ENCODE data around the gene MAP1LC3C. TPM values are rescaled to one million over a fixed set of nuclear protein-coding genes. Genes with fewer than 3 reads are reported as not detected.

Gene MAP1LC3C
- total RNA-seq, 2 donors from 2014 or later = 0.22 TPM; not detected in 1

- Histone ChIP-seq H3K4me3 (ENCODE audit: low read length) (peak overlapping the region; percentile 62), H3K27ac (ENCODE audit: low read depth, low read length) (no peak overlapping the region), H3K4me1 (ENCODE audit: control insufficient read depth, insufficient read depth, low read length) (peaks cover 3% of the 10 kb centered on the region), H3K9ac (ENCODE audit: extremely low read depth, low read length, poor library complexity, severe bottlenecking) (no peak overlapping the region), H3K9me3 (ENCODE audit: control insufficient read depth, low read length) (no peaks in the 10 kb centered on the region), H3K36me3 (ENCODE audit: control insufficient read depth, insufficient read depth, low read length) (no peaks in the 10 kb centered on the region), H3K27me3 (ENCODE audit: control insufficient read depth, insufficient read depth, low read length, poor library complexity, severe bottlenecking) (peaks cover 5% of the 10 kb centered on the region)
- peak; percentile 93 for DNase-seq
- peaks cover 19% of the 10 kb centered on the region for H3K4me1 Mint-ChIP-seq
- WGBS, 2 experiments (ENCODE audit: insufficient coverage in 1 of 2, insufficient read length in 1 of 2) = 0 to 14% methylated on average over 5 to 20 of the region's 20 CpGs
- H3K4me3 Mint-ChIP-seq = peak overlapping the region; percentile 49
- no peaks in the 10 kb centered on the region for H3K9me3 Mint-ChIP-seq
- peaks cover 20% of the 10 kb centered on the region for H3K27me3 Mint-ChIP-seq (ENCODE audit: insufficient read depth)
- no peaks in the 10 kb centered on the region for H3K36me3 Mint-ChIP-seq (ENCODE audit: low read depth)
- no peak overlapping the region for H3K27ac Mint-ChIP-seq
- peak; percentile 95 for TF ChIP-seq CTCF (conservative IDR thresholded peaks at IDR 0.05)
Observed at GRCh38 chr1:241998412-241998921, 431 bp downstream of the MAP1LC3C start.

DNA sequence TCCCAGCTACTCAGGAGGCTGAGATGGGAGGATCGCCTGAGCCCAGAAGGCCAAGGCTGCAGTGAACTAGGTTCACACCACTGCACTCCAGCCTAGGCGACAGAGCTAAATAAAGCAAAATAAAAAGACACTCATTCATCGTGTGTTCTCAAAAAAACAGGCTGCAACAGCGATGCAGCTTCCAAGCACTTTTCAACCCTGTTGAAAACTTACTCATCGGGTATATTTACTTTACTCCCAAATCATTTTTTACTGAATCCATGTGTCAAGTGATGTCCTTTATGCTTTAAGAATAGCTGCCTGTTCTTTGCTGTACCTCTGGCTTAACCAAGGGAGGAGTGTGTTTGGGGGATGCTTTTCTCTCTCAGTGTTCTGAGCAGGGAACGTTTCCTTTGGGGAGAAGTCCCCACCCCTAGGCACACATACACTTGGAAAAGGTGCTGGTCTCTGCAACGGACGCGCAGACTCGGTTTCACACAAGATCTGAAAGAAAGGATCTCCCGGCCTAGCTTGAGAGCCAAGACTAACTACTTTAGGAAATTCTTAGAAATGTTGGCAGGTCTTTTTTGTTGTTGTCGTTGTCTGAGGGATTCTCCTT, 1.4 kb downstream of the MAP1LC3C start:
- H3K9me3 Mint-ChIP-seq = no peaks in the 10 kb centered on the region
- H3K27ac Mint-ChIP-seq = no peak overlapping the region
- Histone ChIP-seq H3K36me3 (ENCODE audit: control insufficient read depth, insufficient read depth, low read length) (no peaks in the 10 kb centered on the region), H3K4me1 (ENCODE audit: control insufficient read depth, insufficient read depth, low read length) (peaks cover 3% of the 10 kb centered on the region), H3K9ac (ENCODE audit: extremely low read depth, low read length, poor library complexity, severe bottlenecking) (no peak overlapping the region), H3K9me3 (ENCODE audit: control insufficient read depth, low read length) (no peaks in the 10 kb centered on the region), H3K4me3 (ENCODE audit: low read length) (no peak overlapping the region), H3K27me3 (ENCODE audit: control insufficient read depth, insufficient read depth, low read length, poor library complexity, severe bottlenecking) (peaks cover 5% of the 10 kb centered on the region), H3K27ac (ENCODE audit: low read depth, low read length) (no peak overlapping the region)
- H3K4me1 Mint-ChIP-seq = peaks cover 17% of the 10 kb centered on the region
- H3K4me3 Mint-ChIP-seq = no peak overlapping the region
- WGBS, 2 experiments (ENCODE audit: insufficient coverage in 1 of 2, insufficient read length in 1 of 2) = 84 to 93% methylated on average over 9 to 12 of the region's 12 CpGs
- H3K36me3 Mint-ChIP-seq (ENCODE audit: low read depth) = no peaks in the 10 kb centered on the region
- no peak for TF ChIP-seq CTCF (conservative IDR thresholded peaks at IDR 0.05)
- H3K27me3 Mint-ChIP-seq (ENCODE audit: insufficient read depth) = peaks cover 27% of the 10 kb centered on the region
- no peak for DNase-seq

DNA sequence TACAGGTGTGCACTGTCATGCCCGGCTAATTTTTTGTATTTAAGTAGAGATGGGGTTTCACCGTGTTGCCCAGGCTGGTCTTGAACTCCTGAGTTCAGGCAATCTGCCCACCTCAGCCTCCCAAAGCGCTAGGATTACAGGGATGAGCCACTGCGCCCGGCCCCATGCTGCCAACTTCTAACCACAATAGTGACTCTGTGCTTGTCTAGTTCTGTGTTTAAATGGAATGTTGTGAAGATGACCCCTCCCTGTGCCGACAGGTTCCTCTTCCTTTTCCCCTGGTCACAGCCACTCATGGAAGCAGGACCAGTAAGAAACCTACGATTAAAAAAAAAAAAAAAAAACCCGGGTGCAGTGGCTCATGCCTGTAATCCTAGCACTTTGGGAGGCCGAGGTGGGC, 4.7 kb downstream of the MAP1LC3C start:
- Histone ChIP-seq H3K27me3 (ENCODE audit: control insufficient read depth, insufficient read depth, low read length, poor library complexity, severe bottlenecking) (peaks cover 5% of the 10 kb centered on the region), H3K4me3 (ENCODE audit: low read length) (no peak overlapping the region), H3K27ac (ENCODE audit: low read depth, low read length) (no peak overlapping the region), H3K9me3 (ENCODE audit: control insufficient read depth, low read length) (no peaks in the 10 kb centered on the region), H3K36me3 (ENCODE audit: control insufficient read depth, insufficient read depth, low read length) (no peaks in the 10 kb centered on the region), H3K4me1 (ENCODE audit: control insufficient read depth, insufficient read depth, low read length) (peaks cover 3% of the 10 kb centered on the region), H3K9ac (ENCODE audit: extremely low read depth, low read length, poor library complexity, severe bottlenecking) (no peak overlapping the region)
- Mint-ChIP-seq H3K9me3 (no peaks in the 10 kb centered on the region), H3K4me3 (no peak overlapping the region), H3K36me3 (ENCODE audit: low read depth) (no peaks in the 10 kb centered on the region), H3K27ac (no peak overlapping the region), H3K4me1 (peaks cover 9% of the 10 kb centered on the region), H3K27me3 (ENCODE audit: insufficient read depth) (peaks cover 27% of the 10 kb centered on the region)
- WGBS, 2 experiments (ENCODE audit: insufficient coverage in 1 of 2, insufficient read length in 1 of 2) = 94 to 100% methylated on average over 1 to 9 of the region's 9 CpGs
- no peak for DNase-seq
- TF ChIP-seq CTCF (conservative IDR thresholded peaks at IDR 0.05) = no peak
